ENCODE data around the gene NET1.

The NET1 gene

GRCh38 chr10:5485948-5486852 is 73.8 kb downstream of the NET1 start:
- DNase-seq = no peak

GRCh38 chr10:5486853-5487235 is 74.5 kb downstream of the NET1 start:
- DNase-seq = no peak

GRCh38 chr10:5488272-5489161 is 76.2 kb downstream of the NET1 start:
- DNase-seq = no peak

GRCh38 chr10:5490032-5490431 is 77.7 kb downstream of the NET1 start:
- no peak for DNase-seq

- DNase-seq = peak; percentile 65
Measured at GRCh38 chr10:5490698-5491464, 78.5 kb downstream of the NET1 start.

- DNase-seq = no peak
Measured at GRCh38 chr10:5491477-5491876, 79.1 kb downstream of the NET1 start.

GRCh38 chr10:5492322-5492855 is 80.0 kb downstream of the NET1 start:
- no peak for DNase-seq

- no peak for DNase-seq
Measured at GRCh38 chr10:5492929-5493576, 80.7 kb downstream of the NET1 start.

GRCh38 chr10:5493691-5494090 is 81.3 kb downstream of the NET1 start:
- no peak for DNase-seq

GRCh38 chr10:5494611-5495010 is 82.3 kb downstream of the NET1 start:
- no peak for DNase-seq

GRCh38 chr10:5496261-5497250 is 84.2 kb downstream of the NET1 start:
- DNase-seq = no peak

- no peak for DNase-seq
Measured at GRCh38 chr10:5497289-5497688, 84.9 kb downstream of the NET1 start.

- no peak for DNase-seq
Measured at GRCh38 chr10:5497948-5498730, 85.8 kb downstream of the NET1 start.

GRCh38 chr10:5498791-5499492 is 86.6 kb downstream of the NET1 start:
- no peak for DNase-seq

GRCh38 chr10:5499493-5500140 is 87.3 kb downstream of the NET1 start, which contains the start of gene CALML5:
Gene CALML5 (minus strand): TSS chr10:5499570. CDS start chr10:5499438, 132 bp downstream.
- no peak for DNase-seq

- DNase-seq = no peak
Measured at GRCh38 chr10:5500162-5500670, 87.9 kb downstream of the NET1 start.

- no peak for DNase-seq
Measured at GRCh38 chr10:5500910-5501309, 88.6 kb downstream of the NET1 start.

GRCh38 chr10:5502061-5502521 is 89.7 kb downstream of the NET1 start:
- DNase-seq = no peak

All from GF-D8 (cell line).